22Rv1 (cell line): ENCODE results near the gene USB1.

Experiments used
- H3K27ac ChIP-seq: fragments of 450-650 bp; 2 replicates; pipeline ENCODE4 v1.5.1; 2017
- CTCF ChIP-seq: fragments of 450-650 bp; IDR thresholded peaks from 2 replicates; pipeline ENCODE4 v1.5.1; 2017; ENCODE audit warnings: mild to moderate bottlenecking
- ZFX ChIP-seq: fragments of 450-650 bp; IDR thresholded peaks from 2 replicates; pipeline ENCODE4 v1.6.1; 2017; ENCODE audit warnings: antibody characterized with exemption, borderline replicate concordance

Gene USB1

GRCh38 chr16:57957673-57958392, 43.4 kb upstream of the USB1 start:
- TF ChIP-seq ZFX (no peak), CTCF (no peak)
- no peak overlapping the region for H3K27ac ChIP-seq

DNA sequence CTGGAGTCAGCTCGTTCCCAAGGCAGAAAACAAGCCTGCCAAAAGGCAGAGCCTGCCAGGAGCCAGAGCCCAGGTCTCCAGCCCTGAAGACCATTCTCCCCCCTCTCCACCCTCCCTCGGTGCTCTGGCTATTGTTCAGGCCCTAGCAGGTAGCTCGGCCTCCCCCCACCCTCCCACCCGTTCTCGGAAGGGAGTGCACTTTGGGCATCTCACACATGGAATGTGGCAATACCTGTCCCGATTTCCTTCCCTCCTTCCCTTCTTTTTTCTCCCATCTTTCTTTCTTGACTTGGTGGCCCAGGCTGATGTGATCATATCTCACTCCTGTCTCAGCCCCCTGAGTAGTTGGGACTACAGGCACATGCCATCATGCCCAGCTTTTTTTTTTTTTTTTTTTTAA, 42.7 kb upstream of the USB1 start:
- H3K27ac ChIP-seq = no peak overlapping the region
- TF ChIP-seq ZFX = no peak
- TF ChIP-seq CTCF = no peak

- no peak for TF ChIP-seq CTCF
- no peak for TF ChIP-seq ZFX
- no peak overlapping the region for H3K27ac ChIP-seq
Observed at GRCh38 chr16:57959121-57959520, 42.1 kb upstream of the USB1 start.

DNA sequence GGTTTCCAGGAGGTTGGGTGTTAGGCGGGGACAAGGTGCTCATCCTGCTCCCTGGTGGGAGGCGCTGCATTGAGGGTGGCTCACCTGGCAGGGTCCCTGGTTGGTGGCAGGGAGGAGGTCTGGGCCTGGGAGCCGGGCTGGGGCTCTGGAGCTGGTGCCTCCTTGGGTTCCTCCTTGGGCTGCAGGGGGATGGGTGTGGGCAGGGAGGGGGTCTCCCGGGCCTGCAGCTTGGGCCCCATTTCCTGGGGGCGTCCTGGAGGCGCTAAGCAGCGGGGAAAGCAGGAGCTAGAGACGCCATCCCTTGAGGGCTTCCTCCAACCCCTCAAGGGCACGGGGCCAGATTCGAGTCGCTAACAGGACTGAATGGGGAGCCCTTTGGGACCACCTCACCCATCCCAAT, 41.4 kb upstream of the USB1 start:
- TF ChIP-seq CTCF = no peak
- TF ChIP-seq ZFX = no peak
- H3K27ac ChIP-seq = no peak overlapping the region

- no peak overlapping the region for H3K27ac ChIP-seq
- no peak for TF ChIP-seq ZFX
- TF ChIP-seq CTCF = no peak
Observed at GRCh38 chr16:57960310-57960709, 40.9 kb upstream of the USB1 start.

DNA sequence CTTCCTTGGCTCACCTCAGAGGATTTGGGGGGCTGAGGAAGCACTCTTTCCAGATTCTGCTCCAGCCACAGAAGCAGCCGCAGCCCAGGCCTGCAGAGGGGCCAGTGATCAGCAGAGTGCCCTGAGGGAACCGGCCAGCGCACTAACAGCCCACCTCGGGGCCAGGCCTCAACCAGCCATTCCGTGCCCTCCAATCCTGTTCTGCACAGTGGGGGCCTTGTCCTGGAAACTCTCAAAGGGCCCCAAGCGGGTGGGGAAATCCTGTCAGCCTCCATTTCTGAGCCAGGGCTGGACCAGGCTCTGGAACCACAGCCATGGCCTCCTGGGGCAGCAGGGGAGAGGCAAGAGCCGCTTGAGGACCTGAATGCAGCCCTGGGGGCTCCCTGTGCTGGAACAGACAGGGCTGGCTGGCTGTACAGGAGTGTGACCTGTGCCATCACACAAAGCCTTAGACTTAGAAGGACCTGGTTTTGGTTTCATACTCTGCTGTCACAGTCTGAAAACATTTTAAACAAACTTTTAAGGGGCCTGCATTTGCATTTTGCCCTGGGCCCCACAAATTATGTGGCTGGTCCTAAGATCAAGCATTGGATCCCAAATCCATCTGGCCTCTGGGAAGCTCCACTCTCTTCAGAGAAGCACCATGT, 40.3 kb upstream of the USB1 start:
- no peak for TF ChIP-seq CTCF
- no peak for TF ChIP-seq ZFX

GRCh38 chr16:57961538-57961937, 39.7 kb upstream of the USB1 start:
- TF ChIP-seq CTCF (no peak), ZFX (no peak)
- H3K27ac ChIP-seq = no peak overlapping the region

More for the DNA sequence above, 40.3 kb upstream of the USB1 start:
- H3K27ac ChIP-seq = no peak overlapping the region
